GM12873 (cell line): ENCODE measurements around the gene LMTK2.

Experiments
- CTCF ChIP-seq: IDR thresholded peaks from 2 replicates; pipeline ENCODE4 v1.5.1; 2012; ENCODE audit warnings: low read depth, mild to moderate bottlenecking, moderate library complexity, low read length, control low read depth; ENCODE audit not compliant: insufficient read depth; ENCODE audit errors: missing control alignments

Gene LMTK2

GRCh38 chr7:98168181-98168903, 61.7 kb downstream of the LMTK2 start:
- peak; percentile 61 for TF ChIP-seq CTCF

- TF ChIP-seq CTCF = no peak
These were observed 62.4 kb downstream of the LMTK2 start for GRCh38 chr7:98168904-98169621.

DNA sequence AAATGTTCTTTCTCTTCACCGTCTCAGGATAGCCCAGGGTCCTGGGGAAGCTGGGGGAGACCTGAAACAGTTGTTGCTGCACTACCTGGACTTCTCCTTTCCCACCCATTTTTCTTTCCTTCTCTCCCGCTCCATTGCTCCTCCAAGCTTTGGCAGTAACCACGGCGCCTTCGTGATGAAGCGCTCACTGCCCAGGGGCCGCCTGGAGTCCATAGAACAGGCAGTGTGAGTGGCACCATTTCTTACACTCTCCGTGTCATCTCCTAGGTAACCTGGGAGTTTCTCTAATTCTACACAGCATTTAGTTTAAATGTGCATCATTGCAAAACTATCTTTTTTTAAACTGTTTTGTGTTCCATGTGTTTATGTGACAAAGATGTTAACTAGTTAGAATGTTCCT, 64.3 kb downstream of the LMTK2 start:
- TF ChIP-seq CTCF = no peak

DNA sequence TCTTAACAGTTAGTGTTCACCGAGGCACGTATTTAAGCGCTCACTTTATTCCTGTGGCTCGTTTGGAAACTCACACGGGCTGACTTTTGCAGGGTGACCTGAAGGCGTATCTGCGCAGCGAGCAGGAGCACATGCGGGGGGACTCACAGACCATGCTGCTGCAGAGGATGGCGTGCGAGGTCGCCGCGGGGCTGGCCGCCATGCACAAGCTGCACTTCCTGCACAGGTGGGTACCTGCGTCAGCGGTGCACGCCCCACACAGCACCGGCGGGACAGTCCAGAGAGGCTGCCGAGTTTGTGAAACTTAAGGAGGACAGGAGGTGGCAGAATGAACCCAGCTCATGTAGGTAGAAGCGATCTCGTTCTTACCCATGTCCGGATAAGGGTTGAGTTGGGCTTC, 64.8 kb downstream of the LMTK2 start:
- TF ChIP-seq CTCF = no peak

DNA sequence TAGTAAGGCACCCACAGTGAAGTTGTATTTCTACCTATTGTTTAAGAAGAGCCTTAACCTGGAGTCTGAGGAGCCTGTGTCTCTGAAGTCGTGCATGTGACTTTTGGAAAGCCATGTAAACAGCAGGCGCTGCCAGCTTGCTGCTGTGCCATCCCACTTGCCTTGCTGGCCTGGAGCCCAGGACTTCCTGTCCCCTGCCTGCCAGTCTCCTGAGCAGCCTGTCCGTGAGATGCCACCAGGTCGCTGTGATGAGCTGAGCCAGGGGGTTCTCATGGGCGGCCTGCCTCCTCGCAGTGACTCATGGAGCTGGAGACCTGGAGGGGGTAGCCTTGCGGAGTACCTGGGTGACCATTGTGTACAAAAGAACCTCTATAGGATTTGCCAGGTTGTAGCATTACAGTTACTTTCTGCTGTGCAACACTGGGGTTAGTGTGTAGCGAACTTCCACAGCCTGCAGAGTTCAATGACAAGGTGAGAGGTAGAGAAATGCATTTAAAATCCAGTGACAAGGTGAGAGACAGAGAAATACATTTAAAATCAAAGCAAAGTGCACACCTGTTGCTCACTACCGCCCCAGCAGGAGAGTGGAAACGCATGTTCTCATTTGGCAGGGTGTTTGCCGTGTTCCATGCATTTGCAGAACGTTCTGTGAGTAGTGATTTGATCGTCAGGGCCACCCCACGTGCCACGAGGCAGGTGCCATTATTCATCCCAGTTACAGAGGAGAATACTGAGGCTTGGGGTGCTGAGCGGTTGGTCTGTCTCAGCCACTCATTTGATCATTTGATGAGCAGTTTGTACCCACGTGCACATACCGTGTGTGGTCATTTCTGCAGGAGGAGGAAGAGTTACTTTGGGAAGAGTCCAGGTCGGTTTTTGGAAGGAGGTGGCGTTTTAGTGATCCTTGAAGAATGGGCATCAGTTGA, 67.9 kb downstream of the LMTK2 start:
- no peak for TF ChIP-seq CTCF

DNA sequence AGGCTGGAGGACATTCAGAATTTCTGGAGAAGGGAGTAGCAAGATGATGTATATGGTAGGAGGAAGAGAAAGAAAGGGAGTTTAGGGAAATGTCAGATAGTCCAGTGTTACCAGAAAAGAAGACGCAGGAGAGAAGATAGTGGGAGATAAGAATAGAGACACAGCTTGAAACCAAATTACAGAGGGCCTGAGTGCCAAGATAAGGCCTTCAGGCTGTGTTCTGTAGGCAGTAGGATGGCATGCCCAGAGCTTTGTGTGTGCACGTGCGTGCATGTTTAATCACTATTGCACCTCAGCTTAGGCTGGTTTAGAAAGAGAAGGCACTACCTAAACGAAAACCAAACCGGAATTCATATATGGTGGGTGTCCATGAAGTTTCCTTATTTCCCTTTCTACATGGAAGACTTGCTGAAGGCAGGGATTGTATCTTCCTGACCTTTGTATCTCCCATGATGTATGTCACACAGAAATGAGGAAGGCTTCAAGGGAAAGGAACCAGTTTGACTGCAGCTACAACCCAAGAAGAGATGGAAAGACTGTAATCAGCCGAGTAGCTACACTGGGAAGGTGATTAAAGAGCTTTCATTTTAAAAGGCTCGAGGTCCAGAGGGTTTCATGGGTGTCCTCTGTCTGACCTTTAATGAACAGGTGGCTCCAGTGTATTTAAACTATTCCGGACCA, 68.7 kb downstream of the LMTK2 start:
- no peak for TF ChIP-seq CTCF
